T-helper 1 cell (primary cell): Measurements from ENCODE around the gene POLA2.
"Not testable (repeated sequence)": the region's sequence is repeated elsewhere in the genome, so short reads cannot be mapped to it uniquely, and the experiment has no call there.

Experiments
- DNase-seq, 5 donors: peaks; one replicate each; pipeline ENCODE4 v3.0.0-alpha.2; 2012 to 2020

POLA2 gene

DNA sequence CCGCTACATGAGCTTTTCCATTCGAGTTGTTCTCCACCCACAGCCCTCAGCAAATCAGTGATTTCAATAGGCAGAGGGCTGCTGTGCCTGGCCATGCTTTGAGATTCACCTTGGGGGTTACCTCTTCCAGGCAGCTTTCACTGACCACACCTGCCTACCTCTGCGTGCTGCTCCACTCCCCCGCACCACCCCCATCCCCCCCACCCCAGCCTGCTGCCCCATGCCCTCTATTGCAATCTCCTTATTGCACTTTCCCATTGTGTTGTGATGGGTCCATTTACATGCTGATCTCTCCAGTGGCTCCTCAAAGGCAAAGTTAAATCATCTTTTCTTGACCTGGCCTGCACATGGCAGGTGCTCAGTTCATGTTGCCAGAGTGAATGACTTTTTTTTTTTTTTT is 18.0 kb upstream of the POLA2 start:
- no peak for DNase-seq

DNA sequence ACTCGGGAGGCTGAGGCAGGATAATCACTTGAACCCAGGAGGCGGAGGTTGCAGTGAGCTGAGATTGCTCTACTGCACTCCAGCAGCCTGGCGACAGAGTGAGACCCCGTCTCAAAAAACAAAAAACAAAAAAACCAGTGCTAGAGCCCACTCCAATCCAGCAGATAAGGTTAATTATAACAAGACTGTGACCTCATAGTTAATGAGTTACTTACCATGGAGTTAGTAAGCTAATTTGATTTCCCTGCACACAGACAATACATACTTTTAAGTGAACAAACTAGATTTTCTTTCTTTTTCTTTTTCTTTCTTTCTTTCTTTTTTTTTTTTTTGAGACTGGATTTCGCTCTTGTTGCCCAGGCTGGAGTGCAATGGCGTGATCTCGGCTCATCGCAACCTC is 16.7 kb upstream of the POLA2 start:
- DNase-seq: not testable (repeated sequence)

DNA sequence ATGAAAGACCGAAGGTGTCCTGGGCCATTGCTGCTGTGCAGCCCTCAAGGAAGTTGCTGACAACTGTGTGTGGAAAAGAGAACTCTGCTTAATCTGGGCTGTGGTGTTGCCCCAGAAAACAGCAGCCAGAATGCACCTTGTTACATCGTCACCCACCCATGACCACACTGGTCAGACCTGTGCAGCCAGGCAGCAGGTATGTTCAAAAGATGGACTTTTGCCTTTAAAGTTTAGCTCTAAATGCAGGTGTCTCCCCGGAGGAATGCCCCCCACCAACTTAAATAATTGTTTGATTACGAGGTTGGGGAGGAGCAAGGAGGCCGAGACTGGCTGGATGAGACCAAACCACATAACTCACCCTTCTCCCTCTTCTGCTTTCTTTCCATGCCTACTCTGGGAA is 15.3 kb upstream of the POLA2 start:
- DNase-seq: no peak

DNA sequence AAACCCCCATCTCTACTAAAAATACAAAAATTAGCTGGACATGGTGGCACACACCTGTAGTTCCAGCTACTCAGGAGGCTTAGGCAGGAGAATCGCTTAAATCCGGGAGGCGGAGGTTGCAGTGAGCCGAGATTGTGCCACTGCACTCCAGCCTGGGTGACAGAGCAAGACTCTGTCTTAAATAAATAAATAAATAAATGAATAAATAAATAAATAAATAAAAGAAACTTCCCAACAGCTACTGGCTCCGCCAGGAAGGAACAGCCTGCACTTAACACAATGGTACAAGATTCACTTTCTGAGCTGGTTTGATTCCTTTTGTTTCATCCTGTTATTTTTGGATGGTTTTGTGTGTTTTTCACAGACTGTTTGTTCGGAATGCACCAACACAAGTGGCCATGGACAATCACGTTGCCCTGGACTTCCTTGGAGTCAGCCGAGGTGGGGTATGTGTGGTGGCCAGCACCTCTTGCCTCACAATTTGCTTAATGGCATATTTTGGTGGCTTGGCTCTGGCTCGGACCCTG is 13.5 kb upstream of the POLA2 start:
- DNase-seq: not testable (repeated sequence)

DNA sequence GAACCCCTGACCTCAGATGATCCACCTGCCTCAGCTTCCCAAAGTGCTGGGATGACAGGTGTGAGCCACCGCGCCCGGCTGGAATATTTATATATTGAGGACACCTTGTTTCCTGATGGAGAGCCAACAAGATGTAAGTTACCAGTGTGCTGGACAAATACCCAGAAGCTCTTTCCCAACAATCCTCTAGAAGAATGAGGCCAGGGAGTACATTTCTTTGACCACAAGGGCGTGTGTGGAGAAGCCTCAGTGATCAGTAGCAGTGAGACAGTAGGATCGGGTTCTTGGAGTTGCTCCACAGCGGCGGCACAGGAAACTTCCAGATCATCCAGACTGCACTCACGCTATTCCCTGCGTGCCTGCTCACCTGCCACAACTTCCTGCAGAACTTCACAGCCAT is 10.3 kb upstream of the POLA2 start:
- no peak for DNase-seq

DNA sequence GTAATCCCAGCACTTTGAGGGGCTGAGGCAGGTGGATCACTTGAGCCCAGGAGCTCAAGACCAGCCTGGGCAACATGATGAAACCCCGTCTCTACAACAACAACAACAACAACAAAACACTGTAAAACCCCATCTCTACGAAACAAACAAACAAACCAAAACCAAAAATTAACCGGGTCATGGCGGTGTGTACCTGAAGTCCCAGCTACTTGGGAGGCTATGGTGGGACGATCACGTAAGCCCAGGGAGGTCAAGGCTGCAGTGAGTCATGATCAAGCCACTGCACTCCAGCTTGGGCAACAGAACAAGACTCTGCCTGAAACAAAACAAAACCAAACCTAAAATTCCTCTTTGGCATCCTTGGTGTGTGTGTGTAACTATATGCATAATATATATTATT is 7.0 kb upstream of the POLA2 start:
- no peak for DNase-seq

DNA sequence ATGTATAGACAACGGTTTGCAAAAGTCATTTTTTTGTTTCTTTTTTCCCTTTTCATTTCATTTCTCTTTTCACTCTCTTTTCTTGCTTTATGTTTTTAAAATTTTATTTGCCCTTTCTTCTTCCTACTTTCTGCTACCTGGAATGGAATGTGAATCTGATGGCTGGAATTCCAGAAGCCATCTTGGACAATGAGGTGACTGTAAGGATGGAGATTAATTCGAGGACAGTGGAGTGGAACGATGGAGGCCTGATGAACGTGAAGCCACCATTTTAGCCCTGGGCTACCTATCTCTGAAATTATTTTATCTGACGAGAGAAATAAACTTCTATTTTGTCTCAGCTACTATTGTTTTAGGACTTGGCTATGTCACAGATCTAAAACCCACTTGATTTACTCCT is 2.8 kb upstream of the POLA2 start:
- DNase-seq: no peak

DNA sequence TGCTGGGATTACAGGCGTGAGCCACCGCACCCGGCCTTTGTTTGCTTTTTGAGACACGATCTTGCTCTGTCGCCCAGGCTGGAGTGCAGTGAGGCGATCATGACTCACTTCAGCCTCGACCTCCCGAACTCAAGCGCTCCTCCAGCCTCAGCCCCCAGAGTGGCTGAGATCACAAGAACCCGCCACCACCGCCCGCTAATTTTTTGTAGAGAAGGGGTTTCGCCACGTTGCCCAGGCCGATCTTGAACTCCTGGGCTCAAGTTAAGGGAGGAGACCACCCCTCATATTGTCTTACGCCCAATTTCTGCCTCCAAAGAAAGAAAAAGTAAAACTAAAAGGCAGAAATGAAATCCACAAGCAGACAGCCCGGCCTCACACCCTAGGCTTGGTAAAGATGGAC is 1.5 kb upstream of the POLA2 start:
- no peak for DNase-seq

DNA sequence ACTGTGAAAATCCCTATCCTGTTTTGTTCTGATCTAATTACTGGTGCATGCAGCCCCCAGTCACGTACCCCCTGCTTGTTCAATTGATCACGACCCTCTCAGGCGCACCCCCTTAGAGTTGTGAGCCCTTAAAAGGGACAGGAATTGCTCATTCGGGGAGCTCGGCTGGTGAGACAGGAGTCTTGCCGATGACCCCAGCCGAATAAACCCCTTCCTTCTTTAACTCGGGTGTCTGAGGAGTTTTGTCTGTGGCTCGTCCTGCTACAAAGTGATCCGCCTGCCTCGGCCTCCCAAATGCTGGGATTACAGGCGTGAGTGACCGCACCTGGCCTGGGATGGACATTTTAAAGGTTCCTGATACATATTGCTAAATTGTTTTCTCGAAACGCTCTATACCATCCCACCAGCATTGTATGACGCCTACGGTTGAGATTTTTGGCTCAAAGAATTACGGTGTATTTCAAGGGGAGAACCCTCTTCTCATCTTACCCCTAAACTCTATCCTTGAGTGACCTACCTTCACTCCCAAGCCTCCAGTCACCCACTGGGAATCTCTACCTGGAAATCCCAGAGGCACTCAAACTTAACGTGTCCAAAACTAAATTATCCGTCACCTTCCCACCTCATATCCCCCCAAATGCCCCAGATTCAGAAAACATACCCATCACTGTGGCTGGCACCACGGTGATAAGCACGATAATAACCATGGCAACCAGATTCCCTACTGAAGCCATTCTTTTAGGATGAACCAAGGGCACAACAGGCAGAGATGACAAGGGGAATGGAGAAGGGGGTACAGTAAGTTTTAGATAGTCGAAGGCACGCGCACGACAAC is 789 bp upstream of the POLA2 start:
- no peak for DNase-seq

DNA sequence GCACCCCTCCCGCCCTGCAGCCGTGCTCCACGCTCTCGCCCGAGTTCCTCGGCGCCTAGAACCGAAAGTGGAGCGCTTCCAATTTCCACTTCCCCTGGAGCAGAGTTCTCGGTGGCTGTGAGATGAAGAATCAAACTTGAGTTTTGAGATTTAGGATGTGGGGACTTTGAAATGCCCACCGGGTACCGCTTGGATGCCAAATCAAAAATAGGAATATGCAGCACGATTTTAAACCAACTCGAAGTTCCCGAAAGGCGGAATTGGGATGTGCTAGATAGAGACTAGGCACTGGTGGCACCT is 569 bp downstream of the POLA2 start:
- DNase-seq: peak in 1 of 5 donors; percentile 13

DNA sequence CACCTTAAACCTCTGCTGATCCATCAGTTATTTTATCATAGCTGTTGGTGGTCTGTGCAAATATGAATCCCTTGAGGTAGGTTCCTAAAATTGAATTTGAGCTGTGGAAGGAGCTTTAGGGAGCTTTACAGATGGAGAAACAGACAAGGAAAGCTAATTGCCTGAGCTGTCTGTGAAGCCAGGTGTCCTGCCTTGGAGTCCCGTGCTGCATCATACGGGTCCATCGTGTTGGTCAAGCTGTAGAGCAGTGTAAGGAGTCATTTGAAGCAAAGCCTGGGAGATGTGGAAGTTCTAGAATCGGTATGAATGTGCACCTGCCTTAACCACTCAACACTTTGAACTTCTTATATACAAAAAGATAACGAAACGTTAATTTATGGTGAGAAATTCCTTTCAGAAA is 1.0 kb downstream of the POLA2 start:
- peak in 1 of 5 donors; percentile 14 for DNase-seq

DNA sequence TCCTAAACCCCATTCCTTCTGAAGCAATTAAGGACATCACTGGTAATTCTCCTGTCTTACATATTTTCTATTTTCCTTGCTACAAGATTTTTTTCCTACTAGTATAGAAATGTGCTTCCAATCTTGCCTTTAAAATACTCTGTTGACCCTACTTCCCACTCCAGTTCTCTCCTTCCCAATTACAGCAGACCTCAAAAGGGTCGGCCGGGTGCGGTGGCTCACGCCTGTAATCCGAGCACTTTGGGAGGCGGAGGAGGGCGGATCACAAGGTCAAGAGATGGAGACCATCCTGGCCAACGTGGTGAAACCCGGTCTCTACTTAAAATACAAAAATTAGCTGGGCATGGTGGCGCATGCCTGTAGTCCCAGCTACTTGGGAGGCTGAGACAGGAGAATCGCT is 3.0 kb downstream of the POLA2 start:
- DNase-seq: not testable (repeated sequence)

DNA sequence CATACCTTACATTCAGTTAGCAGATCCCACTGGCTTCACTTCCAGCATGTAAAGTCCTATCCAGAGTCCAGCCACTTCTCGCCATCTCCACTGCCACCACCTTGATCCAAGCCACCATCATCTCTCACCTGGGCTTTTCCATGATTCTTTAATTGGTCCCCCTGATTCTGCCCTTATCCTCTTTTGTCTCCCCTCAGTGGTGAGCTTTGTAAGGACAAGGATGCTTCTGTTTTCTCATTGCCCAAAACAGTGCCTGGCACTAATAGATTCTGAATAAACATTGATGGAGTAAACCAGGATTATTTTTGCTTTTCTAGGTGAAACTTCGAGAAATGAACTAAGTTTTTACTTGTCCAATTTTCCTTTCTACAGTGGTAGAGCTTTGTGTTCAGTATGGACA is 4.4 kb downstream of the POLA2 start:
- DNase-seq: no peak

DNA sequence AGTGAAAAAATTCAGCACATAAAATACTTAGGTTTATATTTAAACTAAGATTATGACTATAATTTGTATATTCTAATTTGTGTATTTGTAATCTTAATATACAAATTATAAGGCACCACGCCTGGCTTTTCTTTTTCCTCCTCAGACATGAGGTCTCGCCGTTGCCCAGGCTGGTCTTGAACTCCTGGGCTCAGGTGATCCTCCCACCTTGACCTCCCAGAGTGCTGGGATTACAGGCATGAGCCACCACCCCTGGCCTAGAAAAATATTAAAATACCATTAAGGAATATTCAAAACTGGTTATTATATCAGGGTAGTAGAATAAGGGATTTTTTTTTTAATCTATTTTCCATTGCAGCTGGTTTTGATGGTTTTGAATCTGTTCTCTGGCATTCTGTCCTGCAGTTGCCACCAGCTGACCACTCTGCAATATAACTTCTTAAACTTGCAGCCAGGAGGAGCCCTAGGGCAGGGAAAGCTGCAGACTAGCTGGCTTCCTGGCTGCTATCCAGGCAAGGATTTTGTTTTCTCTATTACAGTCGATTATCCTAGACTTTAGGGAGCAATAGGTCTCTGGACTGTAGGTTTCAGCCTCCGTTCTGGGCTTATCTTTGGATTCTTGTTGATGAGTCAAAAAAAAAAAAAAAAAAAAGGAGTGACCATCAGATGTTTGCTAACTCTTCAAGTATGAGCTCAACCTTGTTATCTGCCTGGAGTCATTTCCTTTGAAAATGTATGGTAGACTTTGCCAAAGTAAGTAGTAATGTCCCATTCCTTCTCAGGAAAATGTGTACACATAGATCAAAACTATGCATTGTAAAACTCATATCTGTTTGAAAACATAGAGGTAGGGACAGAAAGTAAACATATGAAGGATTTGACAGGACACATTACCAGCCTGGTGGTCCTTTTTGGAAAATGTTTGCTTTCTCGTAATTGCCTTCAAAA is 13.2 kb downstream of the POLA2 start:
- DNase-seq: peak in 3 of 5 donors; percentile 18 to 32 (median 19)

DNA sequence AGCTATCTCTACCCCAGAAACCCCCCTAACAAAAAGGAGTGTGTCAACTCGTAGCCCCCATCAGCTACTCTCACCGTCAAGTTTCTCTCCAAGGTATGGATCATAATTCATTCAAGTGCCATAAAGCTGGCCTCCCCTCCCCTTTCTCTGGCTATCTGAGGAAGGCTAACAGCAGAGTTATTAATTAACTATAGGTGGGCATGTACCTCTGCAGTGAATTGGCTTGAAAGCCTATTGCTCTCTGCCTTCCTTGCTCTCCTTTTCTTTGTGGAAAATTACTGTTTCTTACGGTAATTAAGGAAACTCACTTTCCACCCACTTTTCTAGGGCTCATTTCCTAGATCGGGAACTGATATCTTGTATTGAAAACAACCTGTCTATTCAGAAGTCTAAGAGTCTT is 14.1 kb downstream of the POLA2 start:
- DNase-seq: no peak

DNA sequence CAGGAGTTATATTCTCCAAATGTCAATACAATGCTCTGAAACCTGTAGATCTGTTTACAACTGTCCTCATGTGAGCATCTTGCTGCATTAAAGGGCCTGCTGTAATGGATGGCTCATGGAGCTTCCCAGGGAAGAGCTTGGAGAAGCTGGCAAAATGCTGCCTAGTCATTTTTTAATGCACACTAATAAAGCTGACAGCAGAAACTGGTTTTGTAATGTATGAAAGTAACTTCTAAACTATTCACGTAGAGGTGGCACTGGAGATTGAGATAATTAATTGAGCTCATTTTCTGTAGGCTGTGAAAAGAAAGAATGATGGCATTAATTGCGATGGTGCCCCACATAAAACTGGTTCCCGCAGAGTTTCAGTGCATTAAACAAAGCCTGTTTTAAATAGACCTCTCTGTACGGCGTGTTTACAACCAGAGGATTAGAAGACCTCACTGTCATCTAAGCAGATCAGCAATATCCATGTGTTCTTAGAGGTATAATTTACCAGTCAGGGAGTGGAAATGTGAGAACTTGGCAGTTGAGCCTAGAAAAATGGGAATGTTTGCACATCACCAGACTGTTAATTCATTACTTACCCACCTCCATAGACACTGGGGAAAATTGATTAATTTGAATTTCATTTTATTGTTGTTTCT is 16.0 kb downstream of the POLA2 start:
- no peak for DNase-seq

DNA sequence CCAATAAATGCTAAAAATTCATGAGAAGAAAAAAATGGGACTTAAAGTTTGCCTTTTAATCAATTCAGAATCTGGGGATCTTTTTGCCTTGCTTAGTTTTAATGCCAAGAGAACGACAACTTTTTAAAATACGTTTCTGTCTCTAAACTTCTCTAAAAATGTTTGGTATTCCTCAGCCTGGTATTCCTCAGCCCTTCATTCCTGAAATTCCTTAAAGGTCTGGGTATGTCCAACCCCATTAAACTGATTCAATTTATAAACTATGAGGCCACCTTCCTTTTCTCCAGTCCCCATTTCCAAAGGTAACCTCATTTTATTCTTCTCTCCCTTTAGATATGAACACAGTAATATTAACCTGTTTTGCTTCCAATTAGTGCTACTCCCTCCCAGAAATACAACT is 16.6 kb downstream of the POLA2 start:
- no peak for DNase-seq

DNA sequence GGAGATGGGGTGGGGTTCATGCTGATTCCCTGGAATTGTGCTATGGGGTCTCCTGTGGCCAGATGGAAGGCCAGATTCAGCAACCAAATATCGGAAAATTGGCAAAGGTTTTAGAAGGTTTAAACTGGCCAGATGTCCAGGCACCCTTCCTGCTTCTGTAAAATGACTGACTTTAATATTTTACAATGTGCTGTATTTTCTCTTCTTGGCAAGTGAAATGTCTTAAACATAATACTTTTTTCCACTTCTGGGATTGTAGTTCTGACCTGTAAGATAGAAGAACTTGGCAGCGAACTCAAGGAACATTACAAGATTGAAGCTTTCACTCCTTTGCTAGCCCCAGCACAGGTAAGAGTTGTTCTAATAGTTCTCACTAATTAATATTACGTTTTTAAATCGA is 17.5 kb downstream of the POLA2 start:
- DNase-seq: no peak

DNA sequence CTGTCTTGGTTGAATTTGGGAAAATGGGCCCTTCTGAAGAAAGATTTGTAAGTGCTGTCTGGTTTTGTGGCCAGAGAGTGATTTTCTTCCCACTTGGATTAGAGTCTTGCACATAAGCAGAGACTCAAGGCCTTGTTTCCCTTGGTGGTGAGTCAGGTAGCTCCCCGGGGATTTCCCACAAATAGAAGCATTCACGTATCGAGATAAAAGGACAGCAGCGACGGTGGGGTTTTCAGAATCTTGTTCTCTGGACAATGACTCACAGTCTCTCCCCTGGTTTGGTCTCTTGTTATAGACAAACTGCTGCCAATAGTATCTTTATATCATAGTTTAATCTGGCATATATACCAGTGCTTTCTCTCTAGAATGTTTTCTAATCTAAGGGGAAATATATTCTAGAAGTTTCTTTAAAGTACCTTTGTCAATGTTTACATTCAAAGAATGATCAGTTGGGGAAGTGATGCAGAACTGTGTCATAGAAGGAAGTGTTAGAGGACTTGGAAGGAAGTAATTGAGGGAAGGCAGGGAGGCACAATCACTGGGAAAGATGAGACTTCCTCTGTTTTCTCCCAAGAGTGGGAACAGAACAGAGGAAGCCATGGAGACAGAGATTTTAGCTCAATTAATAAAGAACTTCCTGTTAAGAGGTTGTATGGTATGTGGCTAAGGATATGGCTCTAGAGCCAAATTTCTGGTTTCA is 18.1 kb downstream of the POLA2 start:
- peak in 3 of 5 donors; percentile 11 to 48 (median 34) for DNase-seq

DNA sequence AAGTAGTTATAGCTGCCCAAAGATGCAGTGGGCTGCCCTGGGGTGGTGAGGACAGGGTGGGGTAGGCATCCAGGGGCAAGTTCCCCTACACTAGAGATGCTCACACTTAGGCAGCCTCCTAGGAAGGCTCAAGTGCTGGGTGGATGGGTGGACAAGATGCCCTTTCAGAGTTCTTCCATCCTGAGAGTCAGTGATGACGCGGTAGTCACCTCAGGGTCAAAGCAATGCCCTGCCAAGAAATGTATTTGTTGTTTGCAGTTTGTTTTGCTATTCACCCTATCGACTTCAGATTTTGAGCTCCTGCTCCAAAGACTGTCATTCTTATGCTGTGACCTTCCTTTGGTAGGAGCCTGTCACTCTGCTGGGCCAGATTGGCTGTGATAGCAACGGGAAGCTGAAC is 18.9 kb downstream of the POLA2 start:
- DNase-seq: no peak

DNA sequence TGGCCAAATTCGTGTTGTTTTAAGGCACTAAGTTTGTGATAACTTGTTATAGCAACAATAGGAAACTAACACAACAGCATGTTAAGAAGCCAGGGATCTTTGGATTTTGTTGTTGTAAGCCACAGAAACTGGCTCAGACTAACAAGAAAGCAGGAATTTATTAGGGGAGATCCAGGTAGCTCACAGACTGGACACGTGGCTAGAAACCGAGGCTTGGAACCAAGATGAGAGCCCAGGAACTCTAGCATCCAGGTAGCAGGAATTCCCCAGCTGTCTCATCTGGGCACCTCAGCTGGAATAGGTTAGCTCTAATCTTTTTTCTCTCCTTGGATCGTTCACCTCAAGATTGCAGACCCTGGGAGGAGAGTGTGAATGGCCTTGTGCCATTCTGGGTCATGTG is 24.9 kb downstream of the POLA2 start:
- no peak for DNase-seq

DNA sequence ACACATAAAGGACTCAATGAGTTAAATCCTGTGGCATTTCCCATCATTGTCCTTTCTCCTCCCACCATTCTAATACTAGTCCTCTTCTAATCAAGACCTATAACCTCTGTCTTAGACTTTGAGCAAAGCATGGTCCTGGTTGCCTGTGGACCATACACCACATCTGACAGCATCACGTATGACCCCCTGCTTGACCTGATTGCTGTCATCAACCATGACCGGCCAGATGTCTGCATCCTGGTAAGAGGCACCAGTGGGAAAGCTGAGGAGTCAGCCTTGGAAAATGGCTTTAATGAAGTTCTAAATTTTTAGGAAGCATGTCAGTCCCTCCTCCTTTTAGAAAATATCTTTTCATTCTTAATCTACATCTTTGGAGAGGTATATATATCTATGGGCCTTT is 25.8 kb downstream of the POLA2 start:
- no peak for DNase-seq
